Activated CD4-positive, CD25-positive, alpha-beta regulatory T cell treated with anti-CD3 and anti-CD28 coated beads, Interleukin-2, amount 50 U/mL, for 72 hours (primary cell): ENCODE data around the gene HTR1D.
A peak's percentile ranks its signal among the peaks of the same experiment; 100 is the strongest.
"Not testable (repeated sequence)": the region's sequence is repeated elsewhere in the genome, so short reads cannot be mapped to it uniquely, and the experiment has no call there.

ENCODE experiments used
- DNase-seq: peaks from one replicate; pipeline ENCODE4 v3.0.0; 2021

HTR1D gene

GRCh38 chr1:23217421-23218115, at the start of gene HTR1D:
Gene HTR1D (minus strand): TSS chr1:23217502. CDS start chr1:23194219, 23,283 bp downstream.
- DNase-seq = no peak

GRCh38 chr1:23263380-23263887, 46.1 kb upstream of the HTR1D start:
- no peak for DNase-seq

GRCh38 chr1:23258082-23258481, 40.8 kb upstream of the HTR1D start:
- DNase-seq = not testable (repeated sequence)

GRCh38 chr1:23257371-23257770, 40.1 kb upstream of the HTR1D start:
- DNase-seq = not testable (repeated sequence)

- DNase-seq = no peak
These were observed 37.3 kb upstream of the HTR1D start for GRCh38 chr1:23254584-23254983.

GRCh38 chr1:23251812-23252211, 34.5 kb upstream of the HTR1D start:
- no peak for DNase-seq

- no peak for DNase-seq
These were observed 32.6 kb upstream of the HTR1D start for GRCh38 chr1:23249787-23250454.

- no peak for DNase-seq
These were observed 30.0 kb upstream of the HTR1D start for GRCh38 chr1:23247276-23247675.

- DNase-seq = no peak
These were observed 29.0 kb upstream of the HTR1D start for GRCh38 chr1:23246274-23246673.

- DNase-seq = no peak
These were observed 27.0 kb upstream of the HTR1D start for GRCh38 chr1:23244256-23244761.

- no peak for DNase-seq
These were observed 25.1 kb upstream of the HTR1D start for GRCh38 chr1:23242414-23242813.

- no peak for DNase-seq
These were observed 22.5 kb upstream of the HTR1D start for GRCh38 chr1:23239638-23240295.

- no peak for DNase-seq
These were observed 21.3 kb upstream of the HTR1D start for GRCh38 chr1:23238565-23238964.

GRCh38 chr1:23237508-23237907, 20.2 kb upstream of the HTR1D start:
- no peak for DNase-seq

- DNase-seq = no peak
These were observed 10.5 kb upstream of the HTR1D start for GRCh38 chr1:23227806-23228205.

GRCh38 chr1:23224739-23225648, 7.7 kb upstream of the HTR1D start:
- DNase-seq = no peak

GRCh38 chr1:23223963-23224362, 6.7 kb upstream of the HTR1D start:
- DNase-seq = not testable (repeated sequence)

- not testable (repeated sequence) for DNase-seq
These were observed 6.2 kb upstream of the HTR1D start for GRCh38 chr1:23223490-23223951.

- DNase-seq = no peak
These were observed 5.4 kb upstream of the HTR1D start for GRCh38 chr1:23222742-23223141.

GRCh38 chr1:23222331-23222730, 5.0 kb upstream of the HTR1D start:
- no peak for DNase-seq

GRCh38 chr1:23221107-23221506, 3.8 kb upstream of the HTR1D start:
- no peak for DNase-seq

GRCh38 chr1:23216771-23217420, 406 bp downstream of the HTR1D start:
- DNase-seq = peak; percentile 39
